Hepatocyte (in vitro differentiated cells): Measurements from ENCODE around the gene RASAL2. TPM values are rescaled to one million over a fixed set of nuclear protein-coding genes. Genes with fewer than 3 reads are reported as not detected.

Experiments used
- DNase-seq: peaks from one replicate; pipeline ENCODE4 v3.0.0-alpha.2; 2016; ENCODE audit warnings: low spot score
- H2AFZ ChIP-seq: fragments of 200-600 bp; sonication (generic); 2 replicates; pipeline ENCODE4 v1.6.0; 2016; ENCODE audit warnings: antibody characterized with exemption, mild to moderate bottlenecking
- H3K27ac ChIP-seq: fragments of 200-600 bp; sonication (generic); 2 replicates; pipeline ENCODE4 v1.5.1; 2016; ENCODE audit warnings: mild to moderate bottlenecking
- H3K27me3 ChIP-seq: fragments of 200-600 bp; sonication (generic); 2 replicates; pipeline ENCODE4 v1.6.1; 2016
- H3K36me3 ChIP-seq: fragments of 200-600 bp; sonication (generic); replicated peaks from 2 replicates; pipeline ENCODE4 v1.5.1; 2016; ENCODE audit warnings: low read depth; ENCODE audit not compliant: insufficient read depth
- H3K4me1 ChIP-seq: fragments of 200-600 bp; sonication (generic); 2 replicates; pipeline ENCODE4 v1.5.1; 2016; ENCODE audit warnings: mild to moderate bottlenecking, moderate library complexity; ENCODE audit not compliant: insufficient read depth
- H3K4me2 ChIP-seq: fragments of 200-600 bp; sonication (generic); 2 replicates; pipeline ENCODE4 v1.6.0; 2016
- H3K4me3 ChIP-seq: fragments of 200-600 bp; sonication (generic); 2 replicates; pipeline ENCODE4 v1.5.1; 2016; ENCODE audit warnings: mild to moderate bottlenecking
- H3K79me2 ChIP-seq: fragments of 200-600 bp; sonication (generic); 2 replicates; pipeline ENCODE4 v1.6.0; 2017; ENCODE audit warnings: mild to moderate bottlenecking
- H3K9me2 ChIP-seq: fragments of 200-600 bp; sonication (generic); replicated peaks from 2 replicates; pipeline ENCODE4 v1.6.0; 2017; ENCODE audit warnings: mild to moderate bottlenecking; ENCODE audit not compliant: insufficient read depth
- H3K9me3 ChIP-seq: fragments of 200-600 bp; sonication (generic); 2 replicates; pipeline ENCODE4 v1.5.1; 2016; ENCODE audit warnings: low read depth, mild to moderate bottlenecking
- H4K20me1 ChIP-seq: fragments of 200-600 bp; sonication (generic); 2 replicates; pipeline ENCODE4 v1.6.0; 2016; ENCODE audit warnings: mild to moderate bottlenecking; ENCODE audit not compliant: insufficient read depth, poor library complexity, severe bottlenecking
- CTCF ChIP-seq: fragments of 200-600 bp; sonication (generic); IDR thresholded peaks from 2 replicates; pipeline ENCODE4 v1.5.1; 2016; ENCODE audit warnings: antibody characterized with exemption, mild to moderate bottlenecking; ENCODE audit not compliant: poor library complexity
- EZH2 ChIP-seq: fragments of 200-600 bp; sonication (generic); IDR thresholded peaks from 2 replicates; pipeline ENCODE4 v1.6.1; 2016; ENCODE audit warnings: antibody characterized with exemption, mild to moderate bottlenecking, borderline replicate concordance
- EZH2phosphoT487 ChIP-seq: fragments of 200-600 bp; sonication (generic); IDR thresholded peaks from one replicate; pipeline ENCODE4 v1.6.1; 2018; ENCODE audit warnings: antibody characterized with exemption, mild to moderate bottlenecking, low read depth, moderate library complexity; ENCODE audit not compliant: unreplicated experiment, severe bottlenecking
- WGBS: methylation state at CpG from one replicate; pipeline ENCODE4 v1.1.6; 2016; ENCODE audit warnings: low lambda C conversion rate; ENCODE audit errors: missing lambda C conversion rate; 5-methylcytosine and 5-hydroxymethylcytosine counted together
- polyA plus RNA-seq: library from polyadenylated mRNA; unstranded; fragments of >200 nt; fragmentation: Nextera tagmentation; extraction: Ambion mirVana; gene quantifications from 2 replicates; pipeline ENCODE4 v1.2.1, GENCODE V29; 2016
- total RNA-seq: library from RNA; depleted of rRNA; stranded (reverse); fragments of >200 nt; gene quantifications from 2 replicates; pipeline ENCODE4 v1.2.3, GENCODE V29; 2014

Gene RASAL2
- total and polyA plus RNA-seq, 2 experiments from 2014 or later, result 8.7 to 24.0 TPM

- H3K9me2 ChIP-seq, result no peaks in the 10 kb centered on the region
- H3K4me1 ChIP-seq, result no peaks in the 10 kb centered on the region
- TF ChIP-seq EZH2 (no peak), EZH2phosphoT487 (no peak)
These were observed 21.6 kb upstream of the RASAL2 start for GRCh38 chr1:178072326-178072725.

GRCh38 chr1:178075333-178075732, 18.6 kb upstream of the RASAL2 start:
- H3K9me2 ChIP-seq, result no peaks in the 10 kb centered on the region
- no peaks in the 10 kb centered on the region for H4K20me1 ChIP-seq
- H3K36me3 ChIP-seq, result no peaks in the 10 kb centered on the region
- no peak overlapping the region for H2AFZ ChIP-seq
- no peak overlapping the region for H3K4me3 ChIP-seq
- no peaks in the 10 kb centered on the region for H3K9me3 ChIP-seq
- H3K79me2 ChIP-seq, result no peaks in the 10 kb centered on the region
- no peak for TF ChIP-seq EZH2phosphoT487
- TF ChIP-seq CTCF, result no peak
- no peak for TF ChIP-seq EZH2
- no peak overlapping the region for H3K27ac ChIP-seq
- DNase-seq, result no peak
- no peaks in the 10 kb centered on the region for H3K4me1 ChIP-seq
- H3K27me3 ChIP-seq, result no peaks in the 10 kb centered on the region
- H3K4me2 ChIP-seq, result no peak overlapping the region

More at GRCh38 chr1:178072326-178072725, 21.6 kb upstream of the RASAL2 start:
- Histone ChIP-seq H3K27ac (no peak overlapping the region), H3K79me2 (no peaks in the 10 kb centered on the region), H3K36me3 (no peaks in the 10 kb centered on the region), H3K4me2 (no peak overlapping the region), H3K27me3 (no peaks in the 10 kb centered on the region), H4K20me1 (no peaks in the 10 kb centered on the region), H3K4me3 (no peak overlapping the region), H2AFZ (no peak overlapping the region), H3K9me3 (no peaks in the 10 kb centered on the region)
- DNase-seq, result no peak

DNA sequence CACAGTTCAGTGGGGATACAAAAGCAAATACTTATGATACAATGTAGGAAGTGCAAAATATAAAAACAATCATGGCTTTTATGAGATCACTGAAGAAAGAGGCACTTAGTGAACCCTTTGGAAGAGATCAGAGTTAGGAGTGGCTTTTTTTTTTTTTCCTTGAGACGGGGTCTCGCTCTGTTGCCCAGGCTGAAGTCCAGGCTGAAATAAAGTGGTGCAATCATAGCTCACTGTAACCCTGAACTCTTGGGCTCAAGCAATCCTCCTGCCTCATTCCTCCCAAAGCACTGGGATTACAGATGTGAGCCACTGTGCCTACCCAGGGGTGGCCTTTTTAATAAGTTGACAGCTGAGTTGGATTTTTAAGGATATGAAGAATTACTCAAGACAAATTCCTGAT, 17.3 kb upstream of the RASAL2 start:
- H4K20me1 ChIP-seq, result no peaks in the 10 kb centered on the region
- no peak overlapping the region for H2AFZ ChIP-seq
- no peak overlapping the region for H3K4me3 ChIP-seq
- H3K27me3 ChIP-seq, result no peaks in the 10 kb centered on the region
- no peaks in the 10 kb centered on the region for H3K36me3 ChIP-seq
- no peaks in the 10 kb centered on the region for H3K79me2 ChIP-seq
- WGBS, result 63% methylated on average over 2 of the region's 2 CpGs
- TF ChIP-seq EZH2phosphoT487 (no peak), EZH2 (no peak), CTCF (no peak)
- no peaks in the 10 kb centered on the region for H3K9me2 ChIP-seq
- no peak overlapping the region for H3K27ac ChIP-seq
- H3K9me3 ChIP-seq, result no peaks in the 10 kb centered on the region
- DNase-seq, result no peak
- H3K4me1 ChIP-seq, result no peaks in the 10 kb centered on the region
- H3K4me2 ChIP-seq, result no peak overlapping the region

DNA sequence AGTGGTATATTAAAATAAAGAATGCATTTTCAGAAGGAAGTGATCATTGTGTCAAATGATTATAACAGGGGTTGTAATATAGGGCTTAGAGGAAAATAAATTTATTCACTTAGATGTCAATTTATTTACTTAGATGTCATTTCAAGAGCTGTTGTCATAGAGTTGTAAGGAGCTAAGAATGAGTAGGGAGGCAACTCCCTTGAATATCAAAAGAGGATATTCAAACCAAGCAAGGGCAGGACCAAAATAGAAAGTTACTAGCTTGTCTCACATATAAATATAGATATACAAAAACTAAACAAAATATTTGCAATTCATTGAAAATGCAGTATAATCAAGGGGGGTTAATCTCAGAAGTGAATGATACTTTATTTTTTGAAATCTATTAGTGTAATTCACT, 16.0 kb upstream of the RASAL2 start:
- Histone ChIP-seq H3K9me2 (no peaks in the 10 kb centered on the region), H4K20me1 (no peaks in the 10 kb centered on the region)

More for the DNA sequence above, 16.0 kb upstream of the RASAL2 start:
- Histone ChIP-seq H3K27ac (no peak overlapping the region), H3K27me3 (no peaks in the 10 kb centered on the region), H3K4me1 (no peaks in the 10 kb centered on the region), H3K36me3 (no peaks in the 10 kb centered on the region), H3K9me3 (no peaks in the 10 kb centered on the region), H2AFZ (no peak overlapping the region), H3K4me2 (no peak overlapping the region), H3K4me3 (no peak overlapping the region), H3K79me2 (no peaks in the 10 kb centered on the region)
- TF ChIP-seq CTCF (no peak), EZH2 (no peak), EZH2phosphoT487 (no peak)
- DNase-seq, result no peak
